ENCODE data around the gene XYLT1.

XYLT1 gene

GRCh38 chr16:17369421-17370222 lies 101.1 kb downstream of the XYLT1 start:
- no peak overlapping the region for H3K27ac ChIP-seq (ENCODE audit: low read depth, low read length)
- no peaks in the 10 kb centered on the region for H3K36me3 ChIP-seq (ENCODE audit: control insufficient read depth, insufficient read depth, low read length)
- no peak overlapping the region for H2AK5ac ChIP-seq (ENCODE audit: low read length)
- peak overlapping the region; percentile 45 for H2BK5ac ChIP-seq (ENCODE audit: low read length)
- H3K4me2 ChIP-seq (ENCODE audit: low read length), result no peak overlapping the region
- no peak overlapping the region for H3K18ac ChIP-seq (ENCODE audit: low read length)
- no peak overlapping the region for H2BK120ac ChIP-seq (ENCODE audit: low read depth, low read length)
- peaks cover 2% of the 10 kb centered on the region for H3K79me1 ChIP-seq (ENCODE audit: low read length)
- H4K8ac ChIP-seq (ENCODE audit: low read depth, low read length), result no peak overlapping the region
- WGBS (ENCODE audit: extremely low coverage, insufficient coverage, low lambda C conversion rate), result no CpG with 5 or more reads among the region's 14 CpGs
- no peak overlapping the region for H3K9ac ChIP-seq (ENCODE audit: low read length)
- H3K4me3 ChIP-seq (ENCODE audit: low read length), result no peak overlapping the region
- no peak for DNase-seq
- no peak overlapping the region for H3K23ac ChIP-seq (ENCODE audit: low read length)
- no peak overlapping the region for H3K4ac ChIP-seq (ENCODE audit: low read depth, low read length)
- H3K56ac ChIP-seq (ENCODE audit: low read length), result peak overlapping the region; percentile 25
- H3K4me1 ChIP-seq (ENCODE audit: control insufficient read depth, low read depth, low read length), result peaks cover 21% of the 10 kb centered on the region
- no peak overlapping the region for H4K5ac ChIP-seq (ENCODE audit: low read length)
- H3K79me2 ChIP-seq (ENCODE audit: control insufficient read depth, insufficient read depth, low read length), result no peaks in the 10 kb centered on the region
- no peaks in the 10 kb centered on the region for H3K27me3 ChIP-seq (ENCODE audit: insufficient read depth, low read length, poor library complexity)
- no peak overlapping the region for H2BK15ac ChIP-seq (replicated peaks; ENCODE audit: low read depth)

- Histone ChIP-seq H2BK120ac (ENCODE audit: low read depth, low read length) (no peak overlapping the region), H4K5ac (ENCODE audit: low read length) (no peak overlapping the region), H2BK15ac (replicated peaks; ENCODE audit: low read depth) (no peak overlapping the region), H2AK5ac (ENCODE audit: low read length) (no peak overlapping the region), H3K56ac (ENCODE audit: low read length) (no peak overlapping the region), H3K23ac (ENCODE audit: low read length) (no peak overlapping the region), H3K18ac (ENCODE audit: low read length) (no peak overlapping the region), H3K79me2 (ENCODE audit: control insufficient read depth, insufficient read depth, low read length) (no peaks in the 10 kb centered on the region), H3K27me3 (ENCODE audit: insufficient read depth, low read length, poor library complexity) (no peaks in the 10 kb centered on the region), H3K9ac (ENCODE audit: low read length) (no peak overlapping the region), H3K27ac (ENCODE audit: low read depth, low read length) (no peak overlapping the region), H3K36me3 (ENCODE audit: control insufficient read depth, insufficient read depth, low read length) (no peaks in the 10 kb centered on the region), H3K4ac (ENCODE audit: low read depth, low read length) (no peak overlapping the region), H3K4me1 (ENCODE audit: control insufficient read depth, low read depth, low read length) (peaks cover 21% of the 10 kb centered on the region), H3K4me3 (ENCODE audit: low read length) (no peak overlapping the region), H3K79me1 (ENCODE audit: low read length) (peaks cover 2% of the 10 kb centered on the region), H4K8ac (ENCODE audit: low read depth, low read length) (no peak overlapping the region), H3K4me2 (ENCODE audit: low read length) (no peak overlapping the region), H2BK5ac (ENCODE audit: low read length) (no peak overlapping the region)
- DNase-seq, result no peak
- WGBS (ENCODE audit: extremely low coverage, insufficient coverage, low lambda C conversion rate), result no CpG with 5 or more reads among the region's 5 CpGs
These were observed 101.8 kb downstream of the XYLT1 start for GRCh38 chr16:17368951-17369350.

GRCh38 chr16:17368446-17368845 lies 102.3 kb downstream of the XYLT1 start:
- Histone ChIP-seq H2AK5ac (ENCODE audit: low read length) (no peak overlapping the region), H3K27ac (ENCODE audit: low read depth, low read length) (no peak overlapping the region), H2BK120ac (ENCODE audit: low read depth, low read length) (no peak overlapping the region), H3K4me1 (ENCODE audit: control insufficient read depth, low read depth, low read length) (peaks cover 21% of the 10 kb centered on the region), H3K27me3 (ENCODE audit: insufficient read depth, low read length, poor library complexity) (no peaks in the 10 kb centered on the region), H3K56ac (ENCODE audit: low read length) (no peak overlapping the region), H3K9ac (ENCODE audit: low read length) (no peak overlapping the region), H3K4me2 (ENCODE audit: low read length) (no peak overlapping the region), H3K18ac (ENCODE audit: low read length) (no peak overlapping the region), H2BK15ac (replicated peaks; ENCODE audit: low read depth) (no peak overlapping the region), H3K4me3 (ENCODE audit: low read length) (no peak overlapping the region), H4K5ac (ENCODE audit: low read length) (no peak overlapping the region), H3K79me1 (ENCODE audit: low read length) (peaks cover 2% of the 10 kb centered on the region), H2BK5ac (ENCODE audit: low read length) (peak overlapping the region; percentile 20), H3K23ac (ENCODE audit: low read length) (no peak overlapping the region), H4K8ac (ENCODE audit: low read depth, low read length) (no peak overlapping the region), H3K79me2 (ENCODE audit: control insufficient read depth, insufficient read depth, low read length) (no peaks in the 10 kb centered on the region), H3K4ac (ENCODE audit: low read depth, low read length) (no peak overlapping the region), H3K36me3 (ENCODE audit: control insufficient read depth, insufficient read depth, low read length) (no peaks in the 10 kb centered on the region)
- no CpG with 5 or more reads among the region's 3 CpGs for WGBS (ENCODE audit: extremely low coverage, insufficient coverage, low lambda C conversion rate)
- no peak for DNase-seq

- Histone ChIP-seq H2AK5ac (ENCODE audit: low read length) (no peak overlapping the region), H2BK120ac (ENCODE audit: low read depth, low read length) (peak overlapping the region; percentile 14), H3K4me2 (ENCODE audit: low read length) (no peak overlapping the region), H3K79me2 (ENCODE audit: control insufficient read depth, insufficient read depth, low read length) (no peaks in the 10 kb centered on the region), H3K4me1 (ENCODE audit: control insufficient read depth, low read depth, low read length) (peaks cover 21% of the 10 kb centered on the region), H2BK15ac (replicated peaks; ENCODE audit: low read depth) (no peak overlapping the region), H3K18ac (ENCODE audit: low read length) (peak overlapping the region; percentile 69), H3K36me3 (ENCODE audit: control insufficient read depth, insufficient read depth, low read length) (no peaks in the 10 kb centered on the region), H3K9ac (ENCODE audit: low read length) (no peak overlapping the region), H3K79me1 (ENCODE audit: low read length) (peaks cover 2% of the 10 kb centered on the region), H3K27me3 (ENCODE audit: insufficient read depth, low read length, poor library complexity) (no peaks in the 10 kb centered on the region), H3K4ac (ENCODE audit: low read depth, low read length) (no peak overlapping the region), H3K4me3 (ENCODE audit: low read length) (no peak overlapping the region), H4K8ac (ENCODE audit: low read depth, low read length) (no peak overlapping the region), H3K56ac (ENCODE audit: low read length) (peak overlapping the region; percentile 31), H3K23ac (ENCODE audit: low read length) (no peak overlapping the region), H3K27ac (ENCODE audit: low read depth, low read length) (peak overlapping the region; percentile 45), H2BK5ac (ENCODE audit: low read length) (peak overlapping the region; percentile 20), H4K5ac (ENCODE audit: low read length) (no peak overlapping the region)
- peak; percentile 96 for DNase-seq
- no CpG with 5 or more reads among the region's 10 CpGs for WGBS (ENCODE audit: extremely low coverage, insufficient coverage, low lambda C conversion rate)
These were observed 102.8 kb downstream of the XYLT1 start for GRCh38 chr16:17367923-17368322.

GRCh38 chr16:17367036-17367435 lies 103.7 kb downstream of the XYLT1 start:
- no peak overlapping the region for H2BK5ac ChIP-seq (ENCODE audit: low read length)
- H3K27ac ChIP-seq (ENCODE audit: low read depth, low read length), result no peak overlapping the region
- no peak overlapping the region for H4K8ac ChIP-seq (ENCODE audit: low read depth, low read length)
- H3K56ac ChIP-seq (ENCODE audit: low read length), result no peak overlapping the region
- no peak overlapping the region for H3K18ac ChIP-seq (ENCODE audit: low read length)
- DNase-seq, result no peak
- no peak overlapping the region for H2BK120ac ChIP-seq (ENCODE audit: low read depth, low read length)
- H4K5ac ChIP-seq (ENCODE audit: low read length), result no peak overlapping the region
- WGBS (ENCODE audit: extremely low coverage, insufficient coverage, low lambda C conversion rate), result no CpG with 5 or more reads among the region's 9 CpGs
- H3K4me2 ChIP-seq (ENCODE audit: low read length), result no peak overlapping the region
- H2AK5ac ChIP-seq (ENCODE audit: low read length), result no peak overlapping the region
- peaks cover 4% of the 10 kb centered on the region for H3K79me1 ChIP-seq (ENCODE audit: low read length)
- H3K23ac ChIP-seq (ENCODE audit: low read length), result no peak overlapping the region
- no peak overlapping the region for H3K4me3 ChIP-seq (ENCODE audit: low read length)
- H3K4me1 ChIP-seq (ENCODE audit: control insufficient read depth, low read depth, low read length), result peaks cover 26% of the 10 kb centered on the region
- H3K9ac ChIP-seq (ENCODE audit: low read length), result no peak overlapping the region
- no peaks in the 10 kb centered on the region for H3K27me3 ChIP-seq (ENCODE audit: insufficient read depth, low read length, poor library complexity)
- H3K4ac ChIP-seq (ENCODE audit: low read depth, low read length), result no peak overlapping the region
- H2BK15ac ChIP-seq (replicated peaks; ENCODE audit: low read depth), result no peak overlapping the region
- no peaks in the 10 kb centered on the region for H3K79me2 ChIP-seq (ENCODE audit: control insufficient read depth, insufficient read depth, low read length)
- no peaks in the 10 kb centered on the region for H3K36me3 ChIP-seq (ENCODE audit: control insufficient read depth, insufficient read depth, low read length)
